GM19438 (cell line): ENCODE results near the gene ANGPTL4.
"Not testable (repeated sequence)": the region's sequence is repeated elsewhere in the genome, so short reads cannot be mapped to it uniquely, and the experiment has no call there.

Source experiments
- ATAC-seq: cut with Tn5 transposase; IDR thresholded peaks from one replicate; pipeline ENCODE4 v1.9.1; 2021; ENCODE audit warnings: low read depth; ENCODE audit not compliant: unreplicated experiment

ANGPTL4 gene

DNA sequence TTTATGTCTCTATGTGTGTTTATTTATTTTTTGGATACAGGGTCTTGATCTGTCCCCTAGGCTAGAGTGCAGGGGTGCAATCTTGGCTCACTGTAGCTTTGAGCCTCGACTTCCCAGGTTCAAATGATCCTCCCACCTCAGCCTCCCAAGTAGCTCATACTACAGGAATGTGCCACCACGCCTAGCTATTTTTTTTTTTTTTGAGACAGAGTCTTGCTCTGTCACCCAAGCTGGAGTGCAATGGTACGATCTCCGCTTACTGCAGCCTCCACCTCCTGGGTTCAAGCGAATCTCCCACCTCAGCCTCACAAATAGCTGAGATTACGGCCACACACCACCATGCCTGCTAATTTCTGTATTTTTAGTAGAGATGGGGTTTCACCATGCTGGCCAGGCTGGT is 5.0 kb upstream of the ANGPTL4 start:
- ATAC-seq, result no peak

DNA sequence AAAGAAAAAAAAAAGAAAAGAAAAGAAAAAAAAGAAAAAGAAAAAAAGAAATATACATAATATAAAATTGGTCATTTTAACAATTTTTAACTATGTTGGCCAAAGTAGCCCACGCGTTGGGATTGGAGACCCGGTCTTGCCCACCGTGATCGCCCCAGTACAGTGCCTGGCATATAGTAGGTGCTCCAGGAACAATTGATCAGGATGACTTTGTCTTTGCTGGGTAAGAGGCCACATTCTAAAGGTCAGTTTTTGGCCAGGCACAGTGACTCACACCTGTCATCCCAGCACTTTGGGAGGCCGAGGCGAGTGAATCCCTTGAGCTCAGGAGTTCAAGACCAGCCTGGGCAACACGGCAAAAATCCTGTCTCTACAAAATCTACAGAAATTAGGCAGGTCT is 3.8 kb upstream of the ANGPTL4 start:
- no peak for ATAC-seq

- no peak for ATAC-seq
Observed at GRCh38 chr19:8361921-8362793, 1.8 kb upstream of the ANGPTL4 start.

DNA sequence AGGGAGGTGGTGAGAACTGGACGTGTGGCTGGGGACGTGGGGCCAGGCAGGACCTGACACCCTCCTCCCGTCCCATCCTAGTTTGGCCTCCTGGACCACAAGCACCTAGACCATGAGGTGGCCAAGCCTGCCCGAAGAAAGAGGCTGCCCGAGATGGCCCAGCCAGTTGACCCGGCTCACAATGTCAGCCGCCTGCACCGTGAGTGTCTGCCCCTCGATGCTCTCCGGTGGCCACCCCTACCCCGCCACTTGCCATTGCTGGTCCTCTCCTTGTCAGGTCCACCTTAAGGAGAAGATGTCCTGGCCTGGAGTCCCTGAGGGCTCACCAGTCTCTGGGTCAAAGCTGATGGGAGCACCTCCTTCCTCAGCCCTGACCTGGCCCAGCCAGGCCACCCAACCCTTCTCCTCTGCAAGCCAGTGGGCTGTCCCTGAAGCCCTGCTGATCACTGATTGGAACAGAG is 2.2 kb downstream of the ANGPTL4 start:
- no peak for ATAC-seq

DNA sequence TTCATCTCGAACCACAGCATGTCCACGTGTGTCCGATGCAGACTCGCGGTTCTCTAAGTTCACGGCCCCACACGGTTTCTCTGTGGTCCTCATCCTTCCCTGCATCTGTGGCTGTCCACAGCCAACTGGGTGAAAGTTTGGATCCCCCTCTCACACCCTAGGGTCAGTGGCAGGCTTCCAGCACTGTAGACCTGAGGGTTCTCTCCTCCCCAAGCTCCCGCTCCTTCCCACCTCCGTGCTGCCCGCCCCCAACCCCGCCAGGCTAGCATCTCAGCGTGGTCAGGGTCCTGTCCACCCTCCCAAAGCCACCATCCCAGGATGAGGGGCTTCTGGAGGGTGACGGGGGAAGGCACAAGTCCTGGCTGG is 3.0 kb downstream of the ANGPTL4 start:
- ATAC-seq, result no peak

DNA sequence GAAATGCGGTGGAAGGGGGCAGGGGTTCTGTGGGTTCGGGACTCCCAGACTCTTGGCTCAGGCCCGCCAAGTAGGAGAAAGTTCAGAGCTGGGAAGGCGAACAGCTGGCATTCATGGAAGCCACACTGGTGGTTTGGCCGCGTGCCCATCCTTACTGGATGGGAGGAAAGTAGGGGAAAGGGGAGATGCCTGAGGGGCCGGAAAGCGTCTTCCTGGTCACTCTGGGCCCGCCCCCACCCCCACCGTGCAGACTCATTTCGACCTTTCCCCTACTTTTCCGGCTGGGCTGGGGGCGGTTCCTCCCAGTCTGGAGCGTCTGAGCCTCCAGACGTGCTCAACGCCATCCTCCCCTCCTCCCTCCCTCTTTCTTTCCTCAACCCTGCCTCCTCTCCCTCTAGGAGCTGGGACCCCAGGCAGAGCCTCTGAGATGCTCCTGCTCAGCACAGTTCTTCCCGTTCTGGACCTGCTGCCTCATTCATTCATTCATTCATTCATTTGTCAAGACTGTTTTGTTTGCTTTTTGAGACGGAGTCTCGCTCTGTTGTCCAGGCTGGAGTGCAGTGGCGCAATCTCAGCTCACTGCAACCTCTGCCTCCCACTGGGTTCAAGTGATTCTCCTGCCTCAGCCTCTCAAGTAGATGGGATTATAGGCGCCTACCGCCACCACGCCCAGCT is 3.5 kb downstream of the ANGPTL4 start:
- ATAC-seq, result no peak

DNA sequence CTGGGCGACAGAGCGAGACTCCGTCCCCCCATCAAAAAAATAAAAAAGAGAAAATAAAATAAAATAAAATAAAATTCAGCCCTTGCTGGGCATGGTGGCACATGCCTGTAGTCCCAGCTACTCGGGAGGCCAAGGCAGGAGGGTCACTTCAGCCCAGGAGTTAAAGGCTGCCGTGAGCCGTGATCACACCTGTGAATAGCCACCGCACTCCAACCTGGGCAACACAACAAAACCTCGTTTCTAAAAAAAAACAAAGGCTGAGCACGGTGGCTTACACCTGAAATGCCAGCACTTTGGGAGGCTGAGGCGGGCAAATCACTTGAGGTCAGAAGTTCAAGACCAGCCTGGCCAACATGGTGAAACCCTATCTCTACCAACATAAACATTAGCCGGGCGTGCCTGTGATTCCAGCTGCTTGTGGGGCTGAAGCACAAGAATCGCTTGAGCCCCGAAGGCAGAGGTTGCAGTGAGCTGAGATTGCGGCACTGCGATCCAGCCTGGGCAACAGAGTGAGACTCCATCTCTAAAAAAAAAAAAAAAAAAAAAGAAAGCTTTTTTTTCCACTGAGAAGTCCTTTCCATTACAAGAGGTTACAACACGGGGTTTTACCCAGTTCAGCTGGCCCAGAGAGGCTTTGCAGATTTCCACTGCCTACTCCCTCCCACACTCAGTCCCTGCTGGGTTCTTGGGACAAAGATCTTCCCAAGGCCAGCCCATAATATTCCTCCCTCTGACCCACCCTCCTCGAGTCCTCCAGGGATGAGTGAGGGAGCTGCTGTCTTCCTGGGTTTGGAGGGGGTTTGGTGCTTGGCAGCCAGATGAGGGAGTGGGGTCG is 6.4 kb downstream of the ANGPTL4 start:
- ATAC-seq, result no peak

GRCh38 chr19:8371011-8371804 is 7.3 kb downstream of the ANGPTL4 start:
- no peak for ATAC-seq

- no peak for ATAC-seq
Observed at GRCh38 chr19:8373867-8374813, 10.2 kb downstream of the ANGPTL4 start.

GRCh38 chr19:8375766-8376165 is 11.8 kb downstream of the ANGPTL4 start:
- not testable (repeated sequence) for ATAC-seq

DNA sequence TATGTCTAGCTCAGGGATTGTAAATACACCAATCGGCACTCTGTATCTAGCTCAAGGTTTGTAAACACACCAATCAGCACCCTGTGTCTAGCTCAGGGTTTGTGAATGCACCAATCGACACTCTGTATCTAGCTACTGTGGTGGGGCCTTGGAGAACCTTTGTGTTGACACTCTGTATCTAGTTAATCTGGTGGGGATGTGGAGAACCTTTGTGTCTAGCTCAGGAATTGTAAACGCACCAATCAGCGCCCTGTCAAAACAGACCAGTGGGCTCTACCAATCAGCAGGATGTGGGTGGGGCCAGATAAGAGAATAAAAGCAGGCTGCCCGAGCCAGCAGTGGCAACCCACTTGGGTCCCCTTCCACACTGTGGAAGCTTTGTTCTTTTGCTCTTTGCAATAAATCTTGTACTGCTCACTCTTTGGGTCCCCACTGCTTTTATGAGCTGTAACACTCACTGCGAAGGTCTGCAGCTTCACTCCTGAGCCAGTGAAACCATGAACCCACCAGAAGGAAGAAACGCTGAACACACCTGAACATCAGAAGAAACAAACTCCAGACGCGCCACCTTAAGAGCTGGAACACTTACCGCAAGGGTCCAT is 12.5 kb downstream of the ANGPTL4 start:
- ATAC-seq, result not testable (repeated sequence)

DNA sequence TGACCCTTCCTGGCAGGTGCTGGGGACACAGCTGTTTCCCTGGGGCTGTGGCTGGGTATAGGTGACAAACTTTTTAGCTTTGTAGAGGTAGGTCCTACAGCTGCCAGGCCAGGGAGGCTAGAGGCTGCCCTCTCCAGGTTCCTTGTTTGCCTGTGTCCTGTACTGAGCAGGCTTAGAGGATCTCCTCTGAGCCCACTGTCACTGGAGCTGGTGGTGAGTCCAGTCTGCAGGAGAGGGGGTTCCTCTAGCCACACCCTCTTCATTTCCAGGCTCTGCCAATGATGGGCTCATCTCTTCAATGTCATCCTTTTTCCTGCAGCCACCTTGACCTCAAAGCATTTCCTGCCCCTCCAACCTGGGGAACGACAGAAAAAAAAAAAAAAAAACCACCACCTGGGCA is 13.6 kb downstream of the ANGPTL4 start:
- ATAC-seq, result no peak

- not testable (repeated sequence) for ATAC-seq
Observed at GRCh38 chr19:8379156-8379891, 15.4 kb downstream of the ANGPTL4 start.

DNA sequence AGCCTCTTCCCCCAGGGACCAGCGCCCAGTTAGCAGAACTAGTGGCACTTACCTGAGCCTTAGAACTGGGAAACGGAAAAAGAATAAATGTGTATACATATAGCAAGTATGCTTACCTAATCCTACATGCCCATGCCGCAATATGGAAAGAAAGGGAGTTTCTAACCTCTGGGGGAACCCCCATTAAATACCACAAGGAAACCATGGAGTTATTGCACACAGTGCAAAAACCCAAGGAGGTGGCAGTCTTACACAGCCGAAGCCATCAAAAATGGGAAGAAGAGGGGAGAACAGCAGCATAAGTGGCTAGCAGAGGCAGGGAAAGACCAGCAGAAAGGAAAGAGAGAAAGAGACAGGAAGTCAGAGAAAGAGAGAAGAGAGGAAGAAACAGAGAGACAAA is 20.6 kb downstream of the ANGPTL4 start:
- not testable (repeated sequence) for ATAC-seq

DNA sequence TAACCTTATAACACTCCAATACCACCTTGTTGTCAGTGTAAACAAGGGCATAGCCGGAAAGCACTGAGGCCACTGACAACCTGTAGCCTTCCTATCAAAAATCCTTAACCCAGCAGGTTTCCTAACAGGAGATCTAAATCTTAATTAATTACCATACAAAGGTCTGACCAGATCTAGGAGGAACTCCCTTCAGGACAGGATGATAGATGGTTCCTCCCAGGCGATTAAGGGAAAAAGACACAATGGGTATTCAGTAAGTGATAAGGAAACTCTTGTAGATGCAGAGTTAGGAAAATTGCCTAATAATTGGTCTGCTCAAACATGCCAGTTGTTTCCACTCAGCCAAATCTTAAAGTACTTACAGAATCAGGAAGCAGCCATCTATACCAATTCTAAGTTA is 21.1 kb downstream of the ANGPTL4 start:
- ATAC-seq, result not testable (repeated sequence)

DNA sequence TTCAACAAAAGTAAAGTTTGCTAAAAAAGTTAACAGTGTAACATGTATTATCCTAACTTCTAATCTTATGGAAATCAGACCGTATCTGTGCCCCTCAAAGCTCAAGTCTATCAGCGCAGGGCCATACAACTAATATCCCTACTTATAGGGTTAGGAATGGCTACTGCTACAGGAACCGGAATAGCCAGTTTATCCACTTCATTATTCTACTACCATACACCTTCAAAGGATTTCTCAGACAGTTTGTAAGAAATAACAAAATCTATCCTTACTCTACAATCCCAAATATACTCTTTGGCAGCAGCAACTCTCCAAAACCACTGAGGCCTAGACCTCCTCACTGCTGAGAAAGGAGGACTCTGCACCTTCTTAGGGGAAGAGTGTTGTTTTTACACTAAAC is 21.6 kb downstream of the ANGPTL4 start:
- ATAC-seq, result not testable (repeated sequence)

DNA sequence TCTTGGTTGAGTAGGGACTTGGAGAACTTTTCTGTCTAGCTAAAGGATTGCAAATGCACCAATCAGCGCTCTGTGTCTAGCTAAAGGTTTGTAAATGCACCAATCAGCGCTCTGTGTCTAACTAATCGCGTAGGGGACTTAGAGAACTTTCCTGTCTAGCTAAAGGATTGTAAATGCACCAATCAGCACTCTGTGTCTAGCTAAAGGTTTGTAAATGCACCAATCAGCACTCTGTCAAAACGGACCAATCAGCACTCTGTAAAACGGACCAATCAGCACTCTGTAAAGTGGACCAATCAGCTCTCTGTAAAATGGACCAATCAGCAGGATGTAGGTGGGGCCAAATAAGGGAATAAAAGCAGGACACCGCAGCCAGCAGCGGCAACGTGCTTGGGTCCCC is 22.5 kb downstream of the ANGPTL4 start:
- not testable (repeated sequence) for ATAC-seq

DNA sequence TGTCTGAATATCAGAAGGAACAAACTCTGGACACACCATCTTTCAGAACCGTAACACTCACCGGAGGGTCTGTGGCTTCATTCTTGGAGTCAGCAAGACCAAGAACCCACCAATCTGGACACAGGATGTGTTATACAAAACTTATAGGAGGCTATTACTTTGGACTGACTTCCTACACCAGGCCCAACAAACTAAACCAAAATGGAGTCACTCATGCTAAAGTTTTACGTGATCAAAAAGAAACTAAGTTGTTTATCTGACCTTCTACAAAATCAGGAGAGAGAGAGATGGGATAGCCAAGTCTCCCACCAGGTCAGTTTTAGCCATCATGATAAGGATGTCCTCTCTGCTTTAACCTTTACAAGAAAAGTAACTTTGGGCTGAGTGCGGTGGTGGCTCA is 23.0 kb downstream of the ANGPTL4 start:
- no peak for ATAC-seq
